Measurements from ENCODE around the gene TACR1. TPM values are rescaled to one million over a fixed set of nuclear protein-coding genes. Genes with fewer than 3 reads are reported as not detected.

Gene TACR1
- total RNA-seq, 1 donor from 2014 or later = not detected

- H3K4me3 ChIP-seq (ENCODE audit: low read depth, low read length) = no peak overlapping the region
- TF ChIP-seq CTCF (conservative IDR thresholded peaks at IDR 0.05; ENCODE audit: low read depth, low read length) = no peak
- no peak for DNase-seq (ENCODE audit: low read depth)
Observed at GRCh38 chr2:75074708-75075107, 124.6 kb downstream of the TACR1 start.

- H3K4me3 ChIP-seq (ENCODE audit: low read depth, low read length) = no peak overlapping the region
- no peak for DNase-seq (ENCODE audit: low read depth)
- no peak for TF ChIP-seq CTCF (conservative IDR thresholded peaks at IDR 0.05; ENCODE audit: low read depth, low read length)
Observed at GRCh38 chr2:75074228-75074627, 125.1 kb downstream of the TACR1 start.

- DNase-seq (ENCODE audit: low read depth) = no peak
- no peak overlapping the region for H3K4me3 ChIP-seq (ENCODE audit: low read depth, low read length)
- no peak for TF ChIP-seq CTCF (conservative IDR thresholded peaks at IDR 0.05; ENCODE audit: low read depth, low read length)
Observed at GRCh38 chr2:75071766-75072165, 127.6 kb downstream of the TACR1 start.

- no peak overlapping the region for H3K4me3 ChIP-seq (ENCODE audit: low read depth, low read length)
- no peak for TF ChIP-seq CTCF (conservative IDR thresholded peaks at IDR 0.05; ENCODE audit: low read depth, low read length)
- no peak for DNase-seq (ENCODE audit: low read depth)
Observed at GRCh38 chr2:75068546-75068945, 130.8 kb downstream of the TACR1 start.

- H3K4me3 ChIP-seq (ENCODE audit: low read depth, low read length) = no peak overlapping the region
- no peak for DNase-seq (ENCODE audit: low read depth)
- no peak for TF ChIP-seq CTCF (conservative IDR thresholded peaks at IDR 0.05; ENCODE audit: low read depth, low read length)
Observed at GRCh38 chr2:75067506-75067905, 131.8 kb downstream of the TACR1 start.

- H3K4me3 ChIP-seq (ENCODE audit: low read depth, low read length) = no peak overlapping the region
- no peak for TF ChIP-seq CTCF (conservative IDR thresholded peaks at IDR 0.05; ENCODE audit: low read depth, low read length)
- no peak for DNase-seq (ENCODE audit: low read depth)
Observed at GRCh38 chr2:75066121-75066902, 133.0 kb downstream of the TACR1 start.
